SK-N-SH (cell line): ENCODE results near the gene HSPB7. TPM values are rescaled to one million over a fixed set of nuclear protein-coding genes. Genes with fewer than 3 reads are reported as not detected.
"Not testable (repeated sequence)": the region's sequence is repeated elsewhere in the genome, so short reads cannot be mapped to it uniquely, and the experiment has no call there.

Experiments used
- CTCF ChIA-PET: fragments of 300-600, 350-600 bp; formaldehyde crosslinking; extraction: SDS; loops from one replicate; lab custom pipeline; 2021; lab: Yijun Ruan, JAX
- POLR2A ChIA-PET: fragments of 350-600 bp; sonication (Branson Sonifier 250); formaldehyde crosslinking; extraction: SDS; loops from one replicate; lab custom pipeline; 2020; ENCODE audit warnings: antibody characterized with exemption, inconsistent platforms; lab: Yijun Ruan, JAX
- DNase-seq: peaks from one replicate; pipeline ENCODE4 v3.0.0; 2012
- H2AFZ ChIP-seq: fragments of 200-600 bp; sonication (generic); 2 replicates; pipeline ENCODE4 v1.8.1; 2016; ENCODE audit warnings: antibody characterized with exemption, mild to moderate bottlenecking, low read depth
- H3F3A ChIP-seq: fragments of 200-600 bp; sonication (generic); replicated peaks from 2 replicates; pipeline ENCODE3; 2016; ENCODE audit warnings: antibody characterized with exemption, mild to moderate bottlenecking; ENCODE audit not compliant: insufficient read depth
- H3K27ac ChIP-seq, 2 experiments: fragments of 200-500 bp in 1 of 2; fragments of 200-600 bp in 1 of 2; sonication (Bioruptor generic) in 1 of 2; sonication (generic), shearing (Covaris generic) in 1 of 2; 2 replicates each; pipeline versions ENCODE4 v1.5.1 to v1.6.1; 2014 to 2016; ENCODE audit warnings: low read depth in 2 of 2, inconsistent platforms in 1 of 2, low read length in 1 of 2, mild to moderate bottlenecking in 1 of 2, mixed read lengths in 1 of 2
- H3K27me3 ChIP-seq: fragments of 200-600 bp; sonication (generic), shearing (Covaris generic); 2 replicates; pipeline ENCODE4 v1.6.1; 2016; ENCODE audit warnings: mixed run types; ENCODE audit not compliant: insufficient read depth
- H3K36me3 ChIP-seq, 2 experiments: fragments of 200-500 bp in 1 of 2; fragments of 200-600 bp in 1 of 2; sonication (Bioruptor generic) in 1 of 2; sonication (generic) in 1 of 2; replicated peaks in 1 of 2; 2 replicates each; pipeline versions ENCODE3 to v1.5.1; 2014 to 2016; ENCODE audit warnings: low read length in 1 of 2, mild to moderate bottlenecking in 1 of 2; ENCODE audit not compliant: insufficient read depth in 2 of 2, control insufficient read depth in 1 of 2
- H3K4me1 ChIP-seq, 2 experiments: fragments of 200-500 bp in 1 of 2; fragments of 200-600 bp in 1 of 2; sonication (Bioruptor generic) in 1 of 2; sonication (generic), shearing (Covaris generic) in 1 of 2; 2 replicates each; pipeline versions ENCODE4 v1.5.1 to v1.6.1; 2014 to 2016; ENCODE audit warnings: low read depth in 1 of 2, low read length in 1 of 2, mixed run types in 1 of 2; ENCODE audit not compliant: insufficient read depth in 2 of 2, control insufficient read depth in 1 of 2
- H3K4me2 ChIP-seq: fragments of 200-600 bp; sonication (generic), shearing (Covaris generic); 2 replicates; pipeline ENCODE4 v1.6.1; 2017; ENCODE audit warnings: mixed run types
- H3K4me3 ChIP-seq, 2 experiments: fragments of 200-500 bp in 1 of 2; fragments of 200-600 bp in 1 of 2; sonication (Bioruptor generic) in 1 of 2; sonication (generic), shearing (Covaris generic) in 1 of 2; 2 replicates each; pipeline versions ENCODE4 v1.5.1 to v1.8.1; 2014 to 2016; ENCODE audit warnings: low read depth in 2 of 2, inconsistent platforms in 1 of 2, low read length in 1 of 2, mild to moderate bottlenecking in 1 of 2, mixed read lengths in 1 of 2, moderate library complexity in 1 of 2
- H3K79me2 ChIP-seq: fragments of 200-600 bp; sonication (generic); 2 replicates; pipeline ENCODE4 v1.8.1; 2017; ENCODE audit warnings: mild to moderate bottlenecking; ENCODE audit not compliant: insufficient read depth
- H3K9ac ChIP-seq: fragments of 200-600 bp; sonication (generic); 2 replicates; pipeline ENCODE4 v1.6.1; 2017; ENCODE audit warnings: mixed run types
- H3K9me2 ChIP-seq: fragments of 200-600 bp; sonication (generic); 2 replicates; pipeline ENCODE4 v1.6.1; 2017; ENCODE audit warnings: mixed run types
- H3K9me3 ChIP-seq: fragments of 200-600 bp; sonication (generic); 2 replicates; pipeline ENCODE4 v1.6.1; 2017; ENCODE audit warnings: mixed run types, mild to moderate bottlenecking, moderate library complexity
- H4K20me1 ChIP-seq: fragments of 200-600 bp; sonication (generic); 2 replicates; pipeline ENCODE4 v1.6.1; 2017; ENCODE audit warnings: mild to moderate bottlenecking, mixed run types; ENCODE audit not compliant: insufficient read depth
- GABPA ChIP-seq: IDR thresholded peaks from 2 replicates; pipeline ENCODE4 v1.4.0; 2012; ENCODE audit warnings: low read depth, mild to moderate bottlenecking
- NRF1 ChIP-seq: IDR thresholded peaks from 2 replicates; pipeline ENCODE4 v1.6.1; 2012; ENCODE audit warnings: low read depth, mild to moderate bottlenecking, low read length
- POLR2AphosphoS5 ChIP-seq: IDR thresholded peaks from 2 replicates; pipeline ENCODE4 v1.6.1; 2012; ENCODE audit warnings: low read depth, low read length
- RXRA ChIP-seq: IDR thresholded peaks from 2 replicates; pipeline ENCODE4 v1.4.0; 2012; ENCODE audit warnings: low read depth, mild to moderate bottlenecking, borderline replicate concordance
- SIN3A ChIP-seq: IDR thresholded peaks from 2 replicates; pipeline ENCODE4 v1.6.1; 2012; ENCODE audit warnings: low read depth, mild to moderate bottlenecking, low read length, moderate library complexity, borderline replicate concordance
- YY1 ChIP-seq: IDR thresholded peaks from 2 replicates; pipeline ENCODE4 v1.4.0; 2012; ENCODE audit warnings: low read depth, mild to moderate bottlenecking
- WGBS: methylation state at CpG from one replicate; pipeline ENCODE4 v1.1.6; 2017; ENCODE audit warnings: low lambda C conversion rate; 5-methylcytosine and 5-hydroxymethylcytosine counted together
- polyA plus RNA-seq, 3 experiments: library from polyadenylated mRNA; depleted of rRNA; stranded (reverse); fragments of >200 nt; gene quantifications; 2 replicates each; pipeline ENCODE4 v1.2.3, GENCODE V29; 2012

HSPB7 gene
- polyA plus RNA-seq, 1 of the 3 experiments (the other 2 are of a cell fraction): 0.05 TPM

DNA sequence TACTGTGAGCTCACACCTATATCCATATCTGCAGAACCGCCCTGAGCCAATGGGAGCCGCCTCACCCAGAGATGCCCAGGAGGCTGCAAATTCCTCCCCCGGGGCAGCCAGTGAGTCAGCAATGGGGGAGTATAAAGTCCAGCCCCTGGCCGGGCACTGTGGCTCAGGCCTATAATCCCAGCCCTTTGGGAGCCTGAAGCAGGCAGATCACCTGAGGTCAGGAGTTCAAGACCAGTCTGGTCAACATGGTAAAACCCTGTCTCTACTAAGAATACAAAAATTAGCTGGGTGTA lies 20.7 kb upstream of the HSPB7 start:
- no peak overlapping the region for H3K27ac ChIP-seq
- no peaks in the 10 kb centered on the region for H3K9me3 ChIP-seq
- no peaks in the 10 kb centered on the region for H4K20me1 ChIP-seq
- CTCF ChIA-PET: no interaction called here
- POLR2A ChIA-PET: no interaction called here
- H3F3A ChIP-seq: no peaks in the 10 kb centered on the region
- no CpG with 5 or more reads among the region's 4 CpGs for WGBS
- no peaks in the 10 kb centered on the region; a peak in 1 of 4 replicates for H3K4me1 ChIP-seq
- no peak overlapping the region for H3K4me2 ChIP-seq
- H3K9me2 ChIP-seq: no peaks in the 10 kb centered on the region
- H3K36me3 ChIP-seq: no peaks in the 10 kb centered on the region
- TF ChIP-seq RXRA (no peak), POLR2AphosphoS5 (no peak), NRF1 (no peak), SIN3A (no peak), YY1 (no peak), GABPA (no peak)
- TF ChIP-seq, all 33 proteins: peak for 0
- Histone ChIP-seq H3K79me2 (no peaks in the 10 kb centered on the region), H3K9ac (no peak overlapping the region), H3K4me3 (no peak overlapping the region), H2AFZ (no peak overlapping the region), H3K27me3 (no peaks in the 10 kb centered on the region)
- no peak for DNase-seq

GRCh38 chr1:16036461-16036860 lies 18.6 kb upstream of the HSPB7 start:
- H3K4me3 ChIP-seq, POLR2A ChIA-PET, H3K4me1 ChIP-seq, DNase-seq, H2AFZ ChIP-seq, H3K36me3 ChIP-seq, H3K9me2 ChIP-seq, H4K20me1 ChIP-seq, H3F3A ChIP-seq, H3K4me2 ChIP-seq, H3K27ac ChIP-seq, H3K9ac ChIP-seq, H3K9me3 ChIP-seq, H3K27me3 ChIP-seq, H3K79me2 ChIP-seq: not testable (repeated sequence)
- CTCF ChIA-PET: interaction anchor here (1.3 kb wide), 1 partner anchor 11 kb away, joined by 3 read pairs; no protein-coding TSS in a partner anchor
- WGBS: no CpG with 5 or more reads among the region's 11 CpGs

DNA sequence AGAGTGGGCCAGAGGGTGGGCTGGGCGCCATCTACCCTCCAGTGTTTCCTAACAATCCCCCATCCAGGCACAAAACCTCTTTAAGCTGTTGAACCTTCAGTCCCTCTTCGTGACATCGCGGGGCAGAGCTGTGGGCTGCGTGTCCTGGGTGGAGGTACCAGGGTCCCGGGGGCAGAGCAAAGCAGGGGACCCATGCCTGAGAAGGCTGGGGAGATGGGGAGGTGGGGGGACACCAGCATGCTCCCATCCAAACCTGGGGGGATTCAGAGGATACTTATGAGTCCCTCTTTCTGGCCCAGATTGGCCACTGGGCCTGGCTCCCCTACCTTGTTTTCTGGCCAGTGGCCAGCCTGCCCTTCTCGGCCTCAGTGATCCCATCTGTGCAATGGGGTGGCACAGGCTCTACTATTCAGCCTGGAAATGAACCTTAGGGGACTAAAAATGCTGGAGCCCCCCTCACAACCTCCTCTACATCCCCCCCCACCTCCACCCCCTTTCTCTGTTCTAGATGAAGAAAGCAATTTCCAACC lies 15.3 kb upstream of the HSPB7 start:
- CTCF ChIA-PET: interaction anchor here (0.6 to 5.8 kb wide), 9 partner anchors 11 to 241 kb away, joined by 3 to 44 read pairs (median 5); partner anchors contain the start of gene CLCNKA
- POLR2A ChIA-PET: not testable (repeated sequence)

More for the DNA sequence above, 15.3 kb upstream of the HSPB7 start:
- not testable (repeated sequence) for H2AFZ ChIP-seq, H3K4me1 ChIP-seq, H3K36me3 ChIP-seq, H3K9me2 ChIP-seq, H3K9me3 ChIP-seq, H3K27ac ChIP-seq, H4K20me1 ChIP-seq, DNase-seq, H3K79me2 ChIP-seq, H3K27me3 ChIP-seq, H3F3A ChIP-seq, H3K4me3 ChIP-seq, H3K9ac ChIP-seq, H3K4me2 ChIP-seq
- 40% methylated on average over 2 of the region's 7 CpGs for WGBS
